ENCODE measurements around the gene CHTF18. TPM values are rescaled to one million over a fixed set of nuclear protein-coding genes. Genes with fewer than 3 reads are reported as not detected.

The CHTF18 gene
- total and polyA plus RNA-seq, 2 experiments from 2014 or later: 61.3 to 129 TPM

GRCh38 chr16:795580-796229 is 7.3 kb downstream of the CHTF18 start:
- no peaks in the 10 kb centered on the region; the same call in 1 of the 2 replicates for H3K36me3 ChIP-seq (ENCODE audit: insufficient read depth)
- no peaks in the 10 kb centered on the region for H3K9me2 ChIP-seq (ENCODE audit: insufficient read depth)
- peaks cover 34% of the 10 kb centered on the region for H3K36me3 Mint-ChIP-seq (ENCODE audit: low read depth)
- H3K4me3 Mint-ChIP-seq: no peak overlapping the region
- H4K20me1 ChIP-seq (replicated peaks; ENCODE audit: insufficient read depth): peaks cover 9% of the 10 kb centered on the region
- no peak overlapping the region for H3K4me2 ChIP-seq
- no peaks in the 10 kb centered on the region for H3K4me1 ChIP-seq (ENCODE audit: insufficient read depth)
- DNase-seq (ENCODE audit: low spot score) (no peak), ATAC-seq (no peak)
- TF ChIP-seq NANOG (IDR thresholded peaks at IDR 0.05; ENCODE audit: borderline replicate concordance): no peak
- no peak for TF ChIP-seq ZNF462 (CRISPR knock-in tag; IDR thresholded peaks at IDR 0.05)
- TF ChIP-seq ZNF331 (CRISPR knock-in tag; IDR thresholded peaks at IDR 0.05; ENCODE audit: low read depth): no peak
- TF ChIP-seq EZH2 (IDR thresholded peaks at IDR 0.05; ENCODE audit: low read depth, unreplicated experiment): no peak
- TF ChIP-seq ETS1 (IDR thresholded peaks at IDR 0.05): no peak
- no peak for TF ChIP-seq JUNB (IDR thresholded peaks at IDR 0.05; ENCODE audit: unreplicated experiment)
- TF ChIP-seq EZH2phosphoT487 (IDR thresholded peaks at IDR 0.05; ENCODE audit: unreplicated experiment): no peak
- TF ChIP-seq POLR2AphosphoS5 (IDR thresholded peaks at IDR 0.05; ENCODE audit: low read depth): no peak
- TF ChIP-seq CREB1 (CRISPR knock-in tag; IDR thresholded peaks at IDR 0.05; ENCODE audit: low read depth): no peak
- TF ChIP-seq ZNF114 (CRISPR knock-in tag; IDR thresholded peaks at IDR 0.05): no peak
- H3K4me1 Mint-ChIP-seq: no peaks in the 10 kb centered on the region
- H3K4me3 ChIP-seq: no peak overlapping the region
- peaks cover under 1% of the 10 kb centered on the region; the same call in 1 of the 2 replicates for H3K27me3 ChIP-seq (ENCODE audit: insufficient read depth)
- no peaks in the 10 kb centered on the region; the same call in 1 of the 3 replicates for H3K9me3 Mint-ChIP-seq
- no peak overlapping the region for H3K27ac Mint-ChIP-seq
- H3K27ac ChIP-seq (ENCODE audit: low read depth): no peak overlapping the region
- H2AFZ ChIP-seq: no peak overlapping the region
- no peaks in the 10 kb centered on the region for H3F3A ChIP-seq (replicated peaks; ENCODE audit: low read depth)
- peaks cover 13% of the 10 kb centered on the region for H3K27me3 Mint-ChIP-seq (ENCODE audit: insufficient read depth, low read depth, poor library complexity)
- no peaks in the 10 kb centered on the region for H3K79me2 ChIP-seq (replicated peaks; ENCODE audit: insufficient read depth)
